Sigmoid colon (tissue), 4 donors: ENCODE data around the gene CDCA4.

ENCODE experiments used
- CTCF ChIP-seq, 4 experiments: fragments of 450-650 bp in 3 of 4; fragments of 200-600 bp in 1 of 4; IDR thresholded peaks; one replicate each; pipeline ENCODE4 v1.5.1; 2016 to 2019; ENCODE audit warnings: antibody characterized with exemption in 4 of 4, mild to moderate bottlenecking in 3 of 4, moderate library complexity in 2 of 4
- EP300 ChIP-seq, 4 donors: sonication (generic); formaldehyde crosslinking; IDR thresholded peaks; one replicate each; pipeline ENCODE4 v1.6.1; 2017; ENCODE audit warnings: antibody characterized with exemption in 4 of 4
- POLR2A ChIP-seq, 2 donors: fragments of 450-650 bp; IDR thresholded peaks; one replicate each; pipeline ENCODE4 v1.6.1; 2016; ENCODE audit warnings: antibody characterized with exemption in 2 of 2, mild to moderate bottlenecking in 2 of 2, moderate library complexity in 2 of 2
- POLR2AphosphoS5 ChIP-seq, 4 donors: sonication (generic); formaldehyde crosslinking; IDR thresholded peaks; one replicate each; pipeline ENCODE4 v1.6.1; 2017; ENCODE audit warnings: antibody characterized with exemption in 4 of 4

GRCh38 chr14:104976198-104977007 is 44.5 kb downstream of the CDCA4 start:
- TF ChIP-seq POLR2AphosphoS5 (IDR thresholded peaks at IDR 0.05) (peak in 1 of 4 donors; percentile 11), POLR2A (IDR thresholded peaks at IDR 0.05) (no peak), CTCF (IDR thresholded peaks at IDR 0.05) (peak; percentile 92 to 94 (median 92)), EP300 (IDR thresholded peaks at IDR 0.05) (no peak)
